ENCODE data around the gene RPL19.
"Not testable (repeated sequence)": the region's sequence is repeated elsewhere in the genome, so short reads cannot be mapped to it uniquely, and the experiment has no call there.

Gene RPL19

DNA sequence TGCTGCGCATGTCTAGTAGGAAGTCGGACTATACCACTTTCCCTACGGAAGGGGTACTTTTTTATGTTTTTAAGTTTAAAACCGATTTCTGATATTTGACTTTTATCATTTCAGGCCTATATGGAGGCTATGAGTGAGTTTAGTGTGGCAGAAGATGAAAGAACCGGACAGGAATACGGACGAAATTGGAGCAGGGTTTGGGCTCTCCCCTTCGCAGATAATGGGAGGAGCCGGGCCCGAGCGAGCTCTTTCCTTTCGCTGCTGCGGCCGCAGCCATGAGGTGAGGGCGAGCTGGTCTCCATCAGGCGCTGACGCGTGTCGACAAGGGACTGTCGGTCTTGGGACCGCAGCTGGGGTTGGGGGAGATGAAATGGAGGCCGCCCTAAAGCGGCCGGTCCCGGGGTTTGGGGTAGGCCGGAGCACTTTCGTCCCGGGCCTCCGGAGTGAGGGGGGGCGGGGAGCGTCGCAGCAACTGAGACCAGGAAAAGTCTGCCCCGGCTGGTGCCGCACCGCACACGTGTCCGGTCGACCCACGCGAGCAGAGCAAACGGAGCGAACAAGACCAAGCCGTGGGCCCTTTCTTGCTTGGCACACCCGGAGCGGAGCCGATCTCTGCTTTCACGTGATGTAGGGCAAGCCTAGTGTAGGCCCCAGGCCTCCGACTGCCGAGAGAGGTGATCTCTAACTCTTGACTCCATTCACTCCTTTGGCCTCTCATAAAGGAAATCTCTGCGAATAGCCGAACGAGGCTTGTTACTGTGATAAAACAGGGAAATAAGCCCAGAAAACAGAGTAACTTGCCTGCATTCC, at the start of gene RPL19:
RPL19 (plus strand) TSS at position 214 of the 810 bp plus-strand sequence; CDS start at position 276, 62 bp downstream.
- DNase-seq = no peak

DNA sequence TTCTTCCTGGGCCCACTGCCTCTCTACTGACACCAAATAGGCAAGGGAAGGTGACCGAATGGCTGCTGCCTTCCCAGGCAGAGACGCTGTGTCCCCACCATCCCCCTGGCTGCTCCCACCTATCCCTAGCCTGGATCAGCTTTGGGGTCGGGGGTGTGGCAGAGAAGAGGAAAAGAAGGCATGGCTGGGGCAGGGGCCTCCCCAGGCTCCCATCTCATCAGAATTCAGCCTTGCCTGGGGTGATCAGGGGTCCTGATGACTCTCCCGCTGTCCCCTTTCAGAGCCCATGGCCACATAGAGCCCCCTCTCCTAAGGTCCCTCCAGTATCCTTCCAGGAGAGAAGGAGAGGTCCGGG, 49.3 kb upstream of the RPL19 start:
- DNase-seq = no peak

DNA sequence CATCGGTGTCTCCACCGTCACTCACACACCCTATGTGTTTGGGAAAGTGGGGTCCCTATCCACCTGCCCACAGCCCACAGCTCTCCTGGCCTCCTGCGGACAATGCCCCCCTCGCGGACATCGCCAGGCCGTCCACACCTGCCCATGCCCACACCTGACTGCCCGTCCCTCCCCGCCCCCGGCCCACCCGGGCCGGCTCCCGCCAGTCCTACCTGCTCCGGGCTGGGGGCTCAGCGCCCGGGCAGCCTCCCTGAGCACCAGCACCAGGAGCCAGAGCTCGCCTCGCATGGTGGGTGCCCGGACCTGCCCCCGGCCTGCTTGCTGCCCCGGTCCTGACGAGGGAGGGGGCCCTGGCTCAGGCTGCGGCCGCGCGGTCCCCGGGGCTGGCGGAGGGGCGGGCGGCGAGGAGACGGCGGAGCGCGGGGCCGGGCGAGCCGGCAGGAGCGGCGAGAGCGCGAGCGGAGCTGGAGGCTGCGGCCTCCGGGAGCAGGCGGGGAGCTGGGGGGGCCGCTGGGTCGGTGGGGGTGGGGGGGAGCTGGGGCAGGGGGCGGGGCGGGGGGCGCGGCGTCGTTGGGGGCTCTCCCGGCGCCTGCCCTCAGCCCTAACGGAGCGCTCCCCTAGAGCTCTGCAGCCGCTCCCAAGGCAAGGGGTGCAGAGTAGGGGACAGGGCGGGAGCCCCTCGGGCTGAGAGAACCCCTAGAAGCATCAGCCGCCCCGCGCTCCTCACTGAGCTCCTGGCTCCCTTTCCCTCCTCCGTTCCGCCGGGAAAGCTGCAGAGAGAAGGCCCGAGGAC, 48.7 kb upstream of the RPL19 start, which contains the start of gene PLXDC1:
PLXDC1 (minus strand) TSS at position 488 of the 793 bp plus-strand sequence; CDS start at position 288, 200 bp downstream.
- no peak for DNase-seq

DNA sequence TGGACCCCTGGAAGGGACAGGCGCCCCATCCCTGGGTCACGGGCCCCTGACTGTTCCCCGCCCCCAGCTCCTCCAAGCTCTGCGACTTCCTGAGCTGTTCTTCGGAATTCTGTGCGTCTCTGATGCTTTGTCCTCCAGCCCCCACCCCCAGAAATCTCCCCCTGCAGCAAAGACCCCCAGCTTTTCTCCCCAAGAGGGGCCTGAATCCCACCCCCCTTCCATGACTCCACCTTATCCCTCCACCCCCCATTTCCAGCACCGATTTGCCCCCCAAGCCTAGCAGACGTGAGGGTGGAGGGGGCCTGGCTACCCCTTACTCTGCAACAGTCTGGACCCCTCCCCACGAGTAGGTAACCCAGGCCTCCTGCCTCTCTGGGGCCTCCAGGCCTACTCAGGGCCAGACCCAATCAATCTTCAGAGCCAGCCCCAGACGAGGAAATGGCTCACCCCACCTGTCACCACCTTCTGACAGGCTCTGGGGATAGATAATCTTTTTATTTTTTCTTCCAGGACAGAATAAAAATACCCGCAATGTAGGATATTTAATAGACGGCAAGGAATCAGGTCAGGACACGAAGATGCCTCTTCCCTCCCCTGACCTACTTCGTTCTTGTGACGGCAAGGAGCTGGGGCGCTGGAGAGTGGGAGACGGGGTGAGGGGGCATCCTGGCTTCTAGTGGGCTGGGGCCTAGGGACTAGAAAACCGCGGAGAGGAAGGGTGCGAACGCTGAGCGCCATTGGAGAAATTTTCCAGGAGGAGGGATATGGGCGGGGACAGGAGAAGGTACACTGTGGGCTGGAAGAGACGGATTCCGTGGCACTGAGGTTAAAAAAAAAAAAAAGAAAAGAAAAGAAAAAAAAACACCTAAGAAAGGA, 47.9 kb upstream of the RPL19 start:
- DNase-seq = no peak

DNA sequence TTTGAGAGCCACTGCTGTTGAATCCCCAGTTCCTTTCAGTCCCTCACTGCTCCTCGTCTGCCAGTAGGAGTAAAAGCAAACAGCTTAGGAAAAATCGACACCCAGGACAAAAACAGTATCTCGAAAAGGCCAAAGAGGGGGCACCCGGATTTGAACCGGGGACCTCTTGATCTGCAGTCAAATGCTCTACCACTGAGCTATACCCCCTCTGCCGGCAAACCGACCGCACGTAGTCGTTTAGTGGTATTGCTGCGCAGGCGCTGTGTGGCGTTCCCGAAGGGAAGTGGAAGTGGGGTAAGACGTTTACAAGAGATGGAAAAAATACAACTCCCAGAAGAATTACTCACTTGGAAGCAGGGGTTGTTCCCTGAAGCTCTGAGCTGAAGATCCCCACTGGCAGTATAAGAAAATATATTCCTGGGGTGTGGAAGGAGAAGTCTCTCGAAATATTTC, 46.5 kb upstream of the RPL19 start:
- DNase-seq = peak; percentile 78

DNA sequence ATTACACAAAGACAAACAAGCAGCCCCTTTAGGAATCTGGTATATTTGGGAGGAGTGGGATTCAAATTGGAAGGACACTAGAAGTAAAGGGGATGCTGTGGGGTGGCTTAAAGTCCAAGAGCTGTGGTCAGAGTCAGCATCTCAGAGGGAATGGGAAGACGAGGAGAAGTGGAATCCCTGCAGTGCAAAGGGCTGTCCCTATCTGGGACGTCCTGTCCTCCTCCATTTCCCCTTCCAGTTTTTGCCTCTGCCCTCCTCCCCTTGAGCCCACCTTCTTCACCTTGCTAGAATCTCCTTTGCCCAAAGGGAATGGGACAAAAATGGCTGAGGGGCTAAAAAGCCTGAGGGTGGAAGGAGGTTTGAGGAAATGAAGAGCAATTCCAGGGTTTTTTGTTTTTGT, 44.4 kb upstream of the RPL19 start:
- DNase-seq = no peak

DNA sequence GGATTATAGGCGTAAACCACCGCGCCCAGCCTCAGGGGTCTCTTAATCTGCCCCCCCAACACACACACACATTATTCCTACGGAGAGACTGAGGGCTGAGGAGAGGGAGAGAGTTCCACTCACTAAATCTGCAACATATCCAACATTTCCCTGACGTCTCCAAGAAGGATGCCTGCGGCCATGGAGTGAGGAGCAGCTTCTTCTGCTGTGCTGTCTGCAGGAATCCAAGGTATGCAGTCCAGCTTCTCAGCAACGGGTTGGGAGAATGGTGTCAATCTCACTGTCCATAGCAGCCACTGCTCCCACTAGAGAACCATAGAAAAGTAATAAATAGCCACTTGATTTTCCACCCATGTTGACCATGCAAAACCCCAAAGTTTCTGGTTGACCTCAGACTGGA, 43.6 kb upstream of the RPL19 start:
- DNase-seq = no peak

DNA sequence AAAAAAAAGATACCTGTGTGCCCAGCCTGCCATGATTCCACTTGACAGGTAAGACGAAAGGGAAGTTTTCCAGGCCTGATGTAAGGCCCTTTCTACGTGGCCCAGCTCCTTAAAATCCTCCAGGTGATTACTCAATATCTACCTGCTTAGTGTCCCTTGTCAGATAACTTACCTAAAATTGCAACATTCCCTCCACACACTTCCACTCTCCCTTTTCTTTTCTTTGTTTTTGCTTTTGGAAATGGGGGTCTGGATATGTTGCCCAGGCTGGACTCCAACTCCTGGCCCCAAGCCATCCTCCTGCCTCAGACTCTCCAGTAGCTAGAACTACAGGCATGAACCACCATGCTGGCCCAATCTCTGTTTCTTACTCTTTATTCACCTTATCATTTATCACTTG, 41.5 kb upstream of the RPL19 start:
- DNase-seq = no peak

DNA sequence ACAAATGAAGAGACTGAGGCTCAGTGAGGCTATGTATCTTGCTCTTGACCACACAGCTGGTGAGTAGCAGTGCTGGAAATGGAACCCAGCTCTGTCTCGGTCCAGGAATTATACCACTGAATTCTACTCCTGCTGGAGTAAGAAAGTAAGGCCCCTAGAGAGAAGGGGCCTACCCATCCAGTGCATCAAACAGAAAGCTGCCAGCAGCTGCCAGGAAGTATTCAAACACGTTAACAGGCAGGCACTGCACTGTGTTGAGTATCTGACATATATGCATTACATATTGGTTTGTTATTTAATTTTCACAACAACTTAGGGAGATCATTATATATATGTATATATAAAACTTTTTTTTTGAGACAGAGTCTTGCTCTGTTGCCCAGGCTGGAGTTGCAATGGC, 38.1 kb upstream of the RPL19 start:
- no peak for DNase-seq

DNA sequence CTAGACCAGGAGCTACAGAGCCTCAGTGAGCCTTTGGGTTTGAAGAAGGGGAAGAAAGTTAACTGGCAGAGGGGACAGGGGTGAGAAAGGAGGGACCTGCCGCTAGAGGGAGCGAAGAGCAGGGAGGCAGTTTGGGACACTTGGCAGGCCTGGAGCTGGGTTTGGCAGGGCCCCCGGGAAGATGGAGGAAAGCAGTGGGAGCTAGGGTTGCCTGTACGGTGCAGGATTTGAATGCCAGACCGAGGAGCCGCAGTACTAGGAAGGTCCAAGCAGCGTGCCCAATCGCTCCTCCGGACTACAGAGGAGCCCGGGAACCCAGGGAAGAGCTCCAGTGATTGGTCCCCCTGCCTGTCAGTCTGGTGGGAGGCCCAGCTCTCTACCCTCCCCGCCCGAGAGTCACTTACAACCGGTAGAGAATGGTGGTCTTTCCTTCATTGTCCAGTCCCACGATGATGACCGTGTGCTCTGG, 35.4 kb upstream of the RPL19 start:
- DNase-seq = peak; percentile 47

DNA sequence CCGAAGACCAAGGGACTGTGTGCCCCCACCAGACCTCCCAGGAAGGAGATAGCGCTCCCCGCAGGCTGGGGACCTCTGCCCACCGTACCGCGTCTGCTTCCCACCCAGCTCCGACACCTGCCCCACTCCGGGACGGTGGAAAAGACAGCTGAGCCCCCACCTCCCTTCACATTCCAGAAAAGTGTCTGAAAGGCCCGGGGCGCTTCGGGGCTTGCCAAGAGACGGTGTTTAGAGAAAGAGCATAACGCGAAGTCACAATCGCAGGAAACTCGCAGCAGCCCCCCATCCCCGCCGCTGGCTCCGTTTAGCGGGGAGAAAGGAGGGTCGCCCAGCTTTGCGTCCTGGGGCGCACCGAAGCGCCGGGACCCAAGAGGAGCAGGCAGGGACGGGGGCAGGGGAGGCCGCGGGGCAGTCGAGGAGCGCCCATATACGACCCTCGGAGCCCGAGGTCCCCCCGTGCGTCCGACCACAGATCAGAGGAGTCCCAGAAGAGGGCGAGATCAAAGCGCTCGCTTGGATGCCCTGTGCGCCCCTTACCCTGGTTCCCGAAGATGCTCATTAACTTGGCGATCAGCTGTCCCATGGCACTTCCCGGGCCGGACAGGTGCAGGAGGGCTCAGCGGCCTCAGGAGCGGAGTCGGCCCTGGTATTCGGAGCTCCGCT, 34.8 kb upstream of the RPL19 start:
- DNase-seq = no peak

DNA sequence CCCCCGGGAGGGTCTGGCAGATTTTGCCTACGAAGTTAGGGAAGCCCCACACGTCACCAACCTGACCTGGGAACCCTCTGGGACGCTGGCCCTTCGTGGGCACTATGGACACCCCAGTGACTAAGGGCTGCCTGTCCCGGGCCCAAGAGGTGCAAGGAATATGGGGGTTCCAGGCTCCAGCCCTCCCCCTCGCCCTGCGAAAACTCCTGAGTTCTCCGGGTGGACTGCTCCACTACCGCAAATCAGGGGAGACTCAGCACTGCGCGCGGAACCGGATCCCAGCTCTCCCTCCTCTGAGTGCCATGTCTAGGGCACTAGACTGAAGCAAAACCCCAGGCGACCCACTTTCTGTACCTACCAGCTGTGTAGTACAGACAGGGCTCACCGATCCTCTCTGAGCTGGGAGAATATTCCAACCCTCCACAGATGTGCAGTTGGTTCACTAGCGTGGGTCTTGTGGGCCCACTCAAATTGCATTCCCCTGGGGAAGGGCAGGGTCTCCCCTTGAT, 34.2 kb upstream of the RPL19 start, which contains the start of gene ARL5C:
ARL5C (minus strand) TSS at position 321 of the 509 bp plus-strand sequence. CDS start 401 bp downstream, outside the sequence.
- DNase-seq = no peak

DNA sequence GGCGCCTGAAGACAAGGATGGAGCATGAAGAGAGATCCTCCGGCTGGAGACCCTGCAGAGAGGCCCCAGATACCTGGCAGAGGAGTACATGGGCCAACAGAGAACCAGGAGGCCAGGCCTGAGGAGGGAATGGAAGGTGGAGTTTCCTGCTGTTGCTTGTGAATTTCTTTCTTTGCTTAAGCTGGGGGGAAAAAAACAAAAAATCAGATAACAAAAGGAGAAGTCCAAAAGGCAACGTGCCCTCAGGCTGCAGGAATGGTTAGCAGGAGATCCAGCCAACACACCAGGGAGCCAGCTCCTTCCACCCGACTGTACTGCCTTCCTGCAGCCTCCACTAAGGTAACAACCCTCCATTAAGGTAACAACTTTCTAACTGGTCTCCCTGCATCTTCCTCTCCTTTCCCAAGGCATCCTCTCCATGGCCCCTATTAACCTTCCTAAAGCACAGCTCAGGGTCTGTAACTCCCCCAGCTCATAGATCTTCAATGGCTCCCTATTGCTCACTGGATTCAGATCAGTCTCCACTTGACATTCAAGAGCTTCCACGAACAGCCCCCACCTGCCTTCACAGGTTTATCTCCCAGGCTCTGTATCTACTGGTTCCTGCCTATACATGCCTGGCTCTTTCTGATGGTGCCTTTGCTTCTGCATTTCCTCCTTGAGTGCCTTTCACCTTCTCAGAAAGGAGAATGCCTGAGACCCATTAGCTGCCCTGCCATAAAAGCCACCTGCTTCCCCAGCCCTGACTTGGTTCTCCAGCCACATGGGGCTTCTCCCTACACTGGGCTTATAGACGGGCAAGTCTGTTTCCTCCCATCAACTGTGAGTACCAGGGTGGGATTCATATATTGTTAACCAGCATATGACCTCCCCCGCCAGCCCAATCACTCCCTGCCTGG, 33.4 kb upstream of the RPL19 start:
- DNase-seq = no peak

DNA sequence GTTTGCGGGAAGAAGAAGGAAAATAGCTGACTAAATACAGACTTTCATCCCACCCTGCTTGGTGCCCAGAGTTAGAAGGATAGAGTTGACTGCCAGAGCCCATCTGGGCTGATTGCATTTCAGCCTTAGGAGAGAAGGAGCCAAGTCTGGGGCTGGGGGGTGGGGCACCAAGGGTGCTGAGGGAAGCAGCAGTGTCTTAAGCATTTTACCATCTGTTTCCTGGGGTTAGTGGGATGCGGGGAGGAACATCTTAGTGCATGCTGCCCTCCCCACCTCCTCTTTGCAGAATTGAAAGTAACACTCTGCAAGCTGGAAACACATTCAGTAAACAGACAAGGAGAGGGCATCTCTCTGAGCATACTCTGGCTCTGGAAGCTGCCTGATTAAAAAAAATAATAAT, 32.6 kb upstream of the RPL19 start:
- DNase-seq = no peak

DNA sequence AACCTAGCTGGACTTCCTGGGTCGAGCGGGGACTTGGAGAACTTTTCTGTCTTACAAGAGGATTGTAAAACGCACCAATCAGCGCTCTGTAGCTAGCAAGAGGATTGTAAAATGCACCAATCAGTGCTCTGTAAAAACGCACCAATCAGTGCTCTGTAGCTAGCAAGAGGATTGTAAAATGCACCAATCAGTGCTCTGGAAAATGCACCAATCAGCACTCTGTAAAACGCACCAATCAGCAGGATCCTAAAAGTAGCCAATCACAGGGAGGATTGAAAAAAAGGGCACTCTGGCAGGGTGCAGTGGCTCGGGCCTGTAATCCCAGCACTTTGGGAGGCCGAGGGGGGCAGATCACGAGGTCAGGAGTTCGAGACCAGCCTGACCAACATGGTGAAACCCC, 31.6 kb upstream of the RPL19 start:
- not testable (repeated sequence) for DNase-seq

DNA sequence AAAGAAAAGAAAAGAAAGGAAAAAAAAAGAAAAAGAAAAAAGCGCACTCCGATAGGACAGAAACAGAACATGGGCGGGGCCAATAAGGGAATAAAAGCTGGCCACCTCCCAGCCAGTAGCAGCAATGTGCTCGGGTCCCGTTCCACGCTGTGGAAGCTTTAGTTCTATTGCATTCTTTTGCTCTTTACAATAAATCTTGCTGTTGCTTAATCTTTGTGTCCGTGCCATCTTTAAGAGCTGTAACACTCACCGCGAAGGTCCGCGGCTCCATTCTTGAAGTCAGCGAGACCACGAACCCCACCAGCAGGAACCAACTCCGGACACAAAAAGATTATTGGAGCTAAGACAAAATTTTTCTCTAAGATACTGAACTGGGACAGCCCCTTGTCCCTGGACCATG, 31.0 kb upstream of the RPL19 start:
- DNase-seq = no peak

DNA sequence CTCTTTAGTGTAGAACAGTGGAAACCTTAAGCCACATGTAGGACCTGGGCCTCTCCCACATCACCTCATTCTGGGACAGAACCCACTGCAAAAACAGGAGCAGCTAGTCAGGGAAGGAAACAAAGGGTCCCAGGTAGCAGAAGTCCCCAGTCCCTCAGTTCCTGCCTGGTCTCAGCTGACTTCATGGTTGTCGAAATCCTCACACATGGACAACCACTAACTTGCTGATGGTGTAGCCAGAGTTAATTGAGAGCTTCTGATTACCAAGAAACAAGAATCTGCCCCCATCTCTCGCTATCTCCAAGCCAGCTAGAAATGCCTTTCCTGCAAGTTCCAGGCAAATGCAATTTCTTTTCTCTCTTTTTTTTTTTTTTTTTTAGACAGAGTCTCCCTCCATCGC, 30.6 kb upstream of the RPL19 start:
- DNase-seq = no peak

DNA sequence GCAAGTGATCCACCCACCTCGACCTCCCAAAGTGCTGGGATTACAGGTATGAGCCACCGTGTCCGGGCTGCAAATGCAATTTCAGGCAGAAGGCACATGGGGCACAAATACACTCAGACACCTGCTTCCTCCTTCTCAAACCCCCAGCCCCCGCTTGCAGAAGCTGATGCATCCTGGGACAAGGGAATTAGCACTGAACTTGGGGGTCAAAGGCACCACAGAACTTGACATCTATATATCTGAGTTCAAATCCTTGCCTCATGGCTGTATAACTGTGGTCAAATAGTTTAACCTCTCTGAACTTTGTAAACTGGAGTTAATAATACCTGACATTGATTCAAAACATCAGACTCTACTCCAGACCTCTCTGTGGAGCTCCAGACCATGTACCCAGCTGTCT, 30.0 kb upstream of the RPL19 start:
- DNase-seq = no peak

DNA sequence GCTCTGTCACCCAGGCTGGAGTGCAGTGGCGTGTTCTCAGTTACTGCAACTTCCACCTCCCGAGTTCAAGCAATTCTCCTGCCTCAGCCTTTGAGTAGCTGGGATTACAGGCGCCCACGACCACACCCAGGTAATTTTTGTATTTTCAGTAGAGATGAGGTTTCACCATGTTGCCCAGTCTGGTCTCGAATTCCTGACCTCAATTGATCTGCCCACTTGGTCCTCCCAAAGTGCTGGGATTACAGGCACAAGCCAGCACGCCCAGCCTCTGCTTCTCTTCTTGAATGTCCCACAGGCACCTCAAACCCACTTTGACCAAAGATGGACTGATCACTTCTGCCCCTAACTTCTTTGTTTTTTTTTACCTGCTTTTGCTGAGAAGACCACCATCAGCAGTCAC, 29.5 kb upstream of the RPL19 start:
- no peak for DNase-seq

DNA sequence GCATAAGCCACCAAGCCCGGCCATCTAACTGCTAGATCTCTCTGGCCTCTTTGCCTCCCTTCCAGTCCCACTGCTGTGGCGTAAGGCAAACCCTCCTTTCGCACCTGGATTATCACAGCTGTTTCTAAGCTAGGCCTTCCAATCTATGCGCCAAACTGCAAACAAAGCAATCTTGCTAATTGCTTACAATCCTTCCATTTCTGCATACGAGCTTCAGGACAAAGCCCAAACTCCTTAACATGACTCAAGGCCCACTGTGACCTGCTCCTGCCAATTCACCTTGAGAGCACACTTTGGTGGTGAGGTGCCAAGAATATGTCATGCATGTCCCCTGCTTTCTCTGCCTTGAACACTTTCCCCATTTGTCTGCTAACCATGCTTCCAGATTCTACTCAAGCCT, 28.1 kb upstream of the RPL19 start:
- no peak for DNase-seq

DNA sequence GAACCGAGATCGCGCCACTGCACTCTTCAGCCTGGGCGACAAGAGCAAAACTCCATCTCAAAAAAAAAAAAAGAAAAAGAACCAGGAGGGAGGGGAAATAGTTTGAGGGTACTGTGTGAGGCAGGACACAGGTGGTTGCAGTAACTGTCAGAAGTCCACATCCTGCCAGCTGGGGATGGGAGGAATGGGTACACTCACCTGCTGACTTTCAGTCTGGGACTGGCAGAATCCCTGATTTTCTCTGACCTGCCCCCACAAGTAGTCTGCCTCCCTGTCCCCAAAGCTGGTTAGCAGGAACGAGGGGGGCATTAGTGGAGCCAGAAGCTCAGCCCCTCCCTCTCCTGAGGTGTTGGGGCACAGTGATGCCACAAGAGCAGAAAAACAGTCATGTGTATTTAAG, 27.0 kb upstream of the RPL19 start:
- DNase-seq = no peak

Measured in NCI-H446 treated with DMSO at 0.1 percent for 48 hours (cell line).